ENCODE data around the gene TMEM171. TPM values are rescaled to one million over a fixed set of nuclear protein-coding genes. Genes with fewer than 3 reads are reported as not detected.

Gene TMEM171
- total and polyA plus RNA-seq, 9 of the 15 experiments (the other 6 are each of a cell fraction or from before 2014, with no cell fraction given), result 0.08 TPM; not detected in 8

DNA sequence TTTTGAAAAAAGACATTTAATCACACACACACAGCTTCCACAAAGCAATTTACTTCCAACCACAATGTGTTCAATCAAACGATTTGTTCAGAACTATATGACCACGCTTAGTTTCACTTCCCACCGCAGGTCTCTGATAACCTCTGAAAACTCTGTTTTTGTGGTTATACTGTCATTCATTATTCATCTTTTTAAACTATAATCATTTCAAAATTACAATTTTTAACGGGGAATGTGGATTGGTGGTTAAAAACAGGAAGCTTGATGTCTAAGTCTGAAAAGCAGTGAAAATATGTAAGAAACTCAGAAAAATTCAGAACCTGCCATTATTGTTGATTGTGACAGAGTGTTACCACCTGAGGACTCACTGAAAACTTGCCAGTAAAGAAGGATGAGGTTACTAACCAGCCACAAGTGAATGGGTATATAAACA lies 39.9 kb downstream of the TMEM171 start:
- no peaks in the 10 kb centered on the region for H3K36me3 ChIP-seq (ENCODE audit: control insufficient read depth, insufficient read depth, low read length)
- H3K27me3 ChIP-seq (ENCODE audit: control insufficient read depth in 2 of 2, insufficient read depth in 2 of 2, low read length in 2 of 2), result peaks cover 27 to 29% of the 10 kb centered on the region in 2 experiments
- no peak for ATAC-seq
- H3K9ac ChIP-seq (ENCODE audit: insufficient read depth in 1 of 2, low read depth in 2 of 2, low read length in 2 of 2), result no peak overlapping the region
- no TSS peak for BruUV-seq (replicated peaks)
- no peak for DNase-seq (ENCODE audit: extremely low read depth in 1 of 4, low spot score in 3 of 4)
- ChIA-PET POLR2A (interaction anchor here (1.5 kb wide), 1 partner anchor 10 kb away, joined by 3 read pairs; no protein-coding TSS in a partner anchor), CTCF (ENCODE audit: low intra/inter-chr PET ratio) (no interaction called here)
- no peaks in the 10 kb centered on the region for H3K9me1 ChIP-seq (ENCODE audit: control insufficient read depth, insufficient read depth, low read length)
- H3K4me2 ChIP-seq (ENCODE audit: insufficient read depth, low read length), result no peak overlapping the region
- H3K9me3 ChIP-seq (replicated peaks; ENCODE audit: control insufficient read depth, insufficient read depth, low read depth, low read length), result no peaks in the 10 kb centered on the region
- H3K27ac ChIP-seq (ENCODE audit: extremely low read depth, low read depth, low read length), result no peak overlapping the region
- 1% methylated on average over 4 of the region's 4 CpGs for WGBS (ENCODE audit: insufficient coverage, low coverage, missing lambda C conversion rate)
- in situ Hi-C loops (cut with MboI), result no loop called here
- no peaks in the 10 kb centered on the region for H3K79me2 ChIP-seq (ENCODE audit: control insufficient read depth, insufficient read depth, low read length)
- FAIRE-seq, result no peak
- no peaks in the 10 kb centered on the region for H3K4me1 ChIP-seq (replicated peaks in 1 of 2; ENCODE audit: control insufficient read depth in 2 of 2, insufficient read depth in 2 of 2, low read length in 2 of 2)
- no peak overlapping the region for H3K4me3 ChIP-seq
- intact Hi-C loops (cut with micrococcal nuclease), result no loop called here
- H2AFZ ChIP-seq (ENCODE audit: low read depth, low read length), result no peak overlapping the region
- H4K20me1 ChIP-seq (replicated peaks; ENCODE audit: control insufficient read depth, insufficient read depth, low read length), result no peaks in the 10 kb centered on the region
- TF ChIP-seq TEAD4 (IDR thresholded peaks at IDR 0.05; ENCODE audit: low read length) (peak; percentile 86), TEAD4 (CRISPR knock-in tag; IDR thresholded peaks at IDR 0.05; ENCODE audit: borderline replicate concordance) (no peak), HDAC6 (IDR thresholded peaks at IDR 0.05; ENCODE audit: low read depth, low read length) (no peak), IRF9 (tag; IDR thresholded peaks at IDR 0.05) (peak; percentile 84), ELK3 (CRISPR knock-in tag; IDR thresholded peaks at IDR 0.05) (no peak), MEIS2 (IDR thresholded peaks at IDR 0.05; ENCODE audit: partially characterized antibody) (peak; percentile 68), NR4A1 (CRISPR knock-in tag; IDR thresholded peaks at IDR 0.05) (no peak), NR4A1 (tag; IDR thresholded peaks at IDR 0.05) (no peak), USF1 (CRISPR knock-in tag; IDR thresholded peaks at IDR 0.05) (no peak), FOSL1 (tag; conservative IDR thresholded peaks at IDR 0.05) (peak; percentile 41), TCF3 (CRISPR knock-in tag; IDR thresholded peaks at IDR 0.05) (peak; percentile 39), ZNF224 (CRISPR knock-in tag; IDR thresholded peaks at IDR 0.05) (no peak), RNF2 (IDR thresholded peaks at IDR 0.05) (peak; percentile 50; the same call in 1 of the 2 replicates), KDM1A (IDR thresholded peaks at IDR 0.05) (0 out of 4 replicates have a peak, but pooled peaks of 1 of the 2 experiments have one; percentile 13), ESRRA (IDR thresholded peaks at IDR 0.05; ENCODE audit: borderline replicate concordance, low read depth) (peak; percentile 72; the same call in 1 of the 2 replicates), ETV1 (tag; conservative IDR thresholded peaks at IDR 0.05; ENCODE audit: low read depth) (peak; percentile 18; the same call in 1 of the 2 replicates), RBM14 (IDR thresholded peaks at IDR 0.05; ENCODE audit: borderline replicate concordance, insufficient read depth, low read depth, low read length) (no peak), STAT5A (IDR thresholded peaks at IDR 0.05; ENCODE audit: borderline replicate concordance, low read length) (no peak)
- TF ChIP-seq, protein P1, sequence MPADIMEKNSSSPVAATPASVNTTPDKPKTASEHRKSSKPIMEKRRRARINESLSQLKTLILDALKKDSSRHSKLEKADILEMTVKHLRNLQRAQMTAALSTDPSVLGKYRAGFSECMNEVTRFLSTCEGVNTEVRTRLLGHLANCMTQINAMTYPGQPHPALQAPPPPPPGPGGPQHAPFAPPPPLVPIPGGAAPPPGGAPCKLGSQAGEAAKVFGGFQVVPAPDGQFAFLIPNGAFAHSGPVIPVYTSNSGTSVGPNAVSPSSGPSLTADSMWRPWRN (IDR thresholded peaks at IDR 0.05; ENCODE audit: low read depth), result peak; percentile 82
- TF ChIP-seq, protein P2, sequence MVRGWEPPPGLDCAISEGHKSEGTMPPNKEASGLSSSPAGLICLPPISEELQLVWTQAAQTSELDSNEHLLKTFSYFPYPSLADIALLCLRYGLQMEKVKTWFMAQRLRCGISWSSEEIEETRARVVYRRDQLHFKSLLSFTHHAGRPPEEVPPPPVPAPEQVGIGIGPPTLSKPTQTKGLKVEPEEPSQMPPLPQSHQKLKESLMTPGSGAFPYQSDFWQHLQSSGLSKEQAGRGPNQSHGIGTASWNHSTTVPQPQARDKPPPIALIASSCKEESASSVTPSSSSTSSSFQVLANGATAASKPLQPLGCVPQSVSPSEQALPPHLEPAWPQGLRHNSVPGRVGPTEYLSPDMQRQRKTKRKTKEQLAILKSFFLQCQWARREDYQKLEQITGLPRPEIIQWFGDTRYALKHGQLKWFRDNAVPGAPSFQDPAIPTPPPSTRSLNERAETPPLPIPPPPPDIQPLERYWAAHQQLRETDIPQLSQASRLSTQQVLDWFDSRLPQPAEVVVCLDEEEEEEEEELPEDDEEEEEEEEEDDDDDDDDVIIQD (CRISPR knock-in tag; IDR thresholded peaks at IDR 0.05), result no peak
